HepG2 (cell line): Measurements from ENCODE around the gene UGT2A3. TPM values are rescaled to one million over a fixed set of nuclear protein-coding genes. Genes with fewer than 3 reads are reported as not detected.

Experiments
- ARHGAP35 ChIP-seq: sonication (generic); formaldehyde crosslinking; IDR thresholded peaks from 2 replicates; pipeline ENCODE4 v1.9.0; 2022; ENCODE audit warnings: mild to moderate bottlenecking, inconsistent platforms, moderate library complexity, missing genetic modification reagents, borderline replicate concordance
- ATAD3A ChIP-seq: sonication (generic); formaldehyde crosslinking; IDR thresholded peaks from 2 replicates; pipeline ENCODE4 v1.4.0; 2020; ENCODE audit warnings: missing genetic modification reagents
- FOXJ3 ChIP-seq: sonication (generic); formaldehyde crosslinking; IDR thresholded peaks from 2 replicates; pipeline ENCODE4 v1.4.0; 2020; ENCODE audit warnings: missing genetic modification reagents, mild to moderate bottlenecking, borderline replicate concordance
- GABPB1 ChIP-seq: IDR thresholded peaks from 2 replicates; pipeline ENCODE4 v1.6.1; 2016; ENCODE audit warnings: mild to moderate bottlenecking, missing genetic modification reagents, moderate library complexity, missing compliant biosample characterization
- GZF1 ChIP-seq: sonication (generic); formaldehyde crosslinking; IDR thresholded peaks from 2 replicates; pipeline ENCODE4 v1.5.1; 2020; ENCODE audit warnings: mild to moderate bottlenecking, missing genetic modification reagents
- HDAC2 ChIP-seq: sonication (generic); formaldehyde crosslinking; IDR thresholded peaks from 2 replicates; pipeline ENCODE4 v1.4.0; 2020; ENCODE audit warnings: missing genetic modification reagents
- HHEX ChIP-seq: IDR thresholded peaks from 2 replicates; pipeline ENCODE4 v1.6.1; 2016; ENCODE audit warnings: control low read depth
- HMG20A ChIP-seq: IDR thresholded peaks from 2 replicates; pipeline ENCODE4 v1.6.1; 2016; ENCODE audit warnings: borderline replicate concordance
- HNF4G ChIP-seq, 2 experiments: sonication (generic) in 1 of 2; formaldehyde crosslinking in 1 of 2; IDR thresholded peaks; 2 replicates each; pipeline versions ENCODE4 v1.4.0 to v1.6.1; 2011 to 2020; ENCODE audit warnings: borderline replicate concordance in 2 of 2, low read depth in 2 of 2, mild to moderate bottlenecking in 2 of 2, low read length in 1 of 2, missing genetic modification reagents in 1 of 2, moderate library complexity in 1 of 2
- ISL2 ChIP-seq: sonication (generic); formaldehyde crosslinking; IDR thresholded peaks from 2 replicates; pipeline ENCODE4 v1.5.0; 2020; ENCODE audit warnings: missing genetic modification reagents
- PAX8 ChIP-seq: sonication (generic); formaldehyde crosslinking; IDR thresholded peaks from 2 replicates; pipeline ENCODE4 v1.8.0; 2022; ENCODE audit warnings: mild to moderate bottlenecking, missing genetic modification reagents, borderline replicate concordance
- POLR2AphosphoS5 ChIP-seq: IDR thresholded peaks from 2 replicates; pipeline ENCODE4 v1.6.1; 2012; ENCODE audit warnings: low read depth, low read length
- SSRP1 ChIP-seq: IDR thresholded peaks from 2 replicates; pipeline ENCODE4 v1.6.1; 2016; ENCODE audit warnings: control low read depth
- ZMYM4 ChIP-seq: sonication (generic); formaldehyde crosslinking; IDR thresholded peaks from 2 replicates; pipeline ENCODE4 v1.8.1; 2023; ENCODE audit warnings: mild to moderate bottlenecking, missing genetic modification reagents
- ZNF124 ChIP-seq: sonication (generic); formaldehyde crosslinking; IDR thresholded peaks from 2 replicates; pipeline ENCODE4 v1.4.0; 2020; ENCODE audit warnings: missing genetic modification reagents
- ZNF329 ChIP-seq: sonication (generic); formaldehyde crosslinking; IDR thresholded peaks from 2 replicates; pipeline ENCODE4 v1.9.0; 2021; ENCODE audit warnings: low read depth, mild to moderate bottlenecking, missing genetic modification reagents
- polyA plus RNA-seq, 8 experiments: library from polyadenylated mRNA; depleted of rRNA in 3 of 8; stranded (reverse) in 7 of 8; unstranded in 1 of 8; fragments of >200 nt; fragmentation: Illumina TruSeq in 4 of 8; extraction: Trizol in 4 of 8; gene quantifications; 2 replicates each; pipeline versions ENCODE4 v1.2.1 to v1.2.3, GENCODE V29; 2011 to 2016; ENCODE audit warnings: low read depth in 4 of 8, missing spikeins in 1 of 8, mixed read lengths in 1 of 8; ENCODE audit not compliant: insufficient read depth in 1 of 8
- total RNA-seq, 5 experiments: library from RNA; depleted of rRNA; stranded (reverse); fragments of >200 nt; fragmentation: Illumina TruSeq; extraction: Trizol; gene quantifications; 2 replicates each; pipeline ENCODE4 v1.2.3, GENCODE V29; 2016; ENCODE audit warnings: low read depth in 1 of 5
- TF ChIP-seq, protein P1 (sequence below): IDR thresholded peaks from 2 replicates; pipeline ENCODE4 v1.6.1; 2016; ENCODE audit warnings: mild to moderate bottlenecking, missing biosample characterization, missing genetic modification reagents
- TF ChIP-seq, protein P2 (sequence below): sonication (generic); formaldehyde crosslinking; IDR thresholded peaks from 2 replicates; pipeline ENCODE4 v1.4.0; 2020; ENCODE audit warnings: missing genetic modification reagents
- TF ChIP-seq, protein P3 (sequence below), 2 experiments: sonication (generic) in 1 of 2; formaldehyde crosslinking in 1 of 2; IDR thresholded peaks; 2 replicates each; pipeline versions ENCODE4 v1.5.1 to v1.6.1; 2011 to 2020; ENCODE audit warnings: borderline replicate concordance in 1 of 2, low read depth in 1 of 2, low read length in 1 of 2, mild to moderate bottlenecking in 1 of 2, missing genetic modification reagents in 1 of 2, moderate library complexity in 1 of 2
- TF ChIP-seq, protein P4 (sequence below): sonication (generic); formaldehyde crosslinking; IDR thresholded peaks from 2 replicates; pipeline ENCODE4 v1.5.0; 2020; ENCODE audit warnings: mild to moderate bottlenecking, low read depth, missing genetic modification reagents, borderline replicate concordance

The UGT2A3 gene
- total and polyA plus RNA-seq, 2 of the 13 experiments (the other 11 are each of a cell fraction or from before 2014, with no cell fraction given), result 61.3 to 97.2 TPM

DNA sequence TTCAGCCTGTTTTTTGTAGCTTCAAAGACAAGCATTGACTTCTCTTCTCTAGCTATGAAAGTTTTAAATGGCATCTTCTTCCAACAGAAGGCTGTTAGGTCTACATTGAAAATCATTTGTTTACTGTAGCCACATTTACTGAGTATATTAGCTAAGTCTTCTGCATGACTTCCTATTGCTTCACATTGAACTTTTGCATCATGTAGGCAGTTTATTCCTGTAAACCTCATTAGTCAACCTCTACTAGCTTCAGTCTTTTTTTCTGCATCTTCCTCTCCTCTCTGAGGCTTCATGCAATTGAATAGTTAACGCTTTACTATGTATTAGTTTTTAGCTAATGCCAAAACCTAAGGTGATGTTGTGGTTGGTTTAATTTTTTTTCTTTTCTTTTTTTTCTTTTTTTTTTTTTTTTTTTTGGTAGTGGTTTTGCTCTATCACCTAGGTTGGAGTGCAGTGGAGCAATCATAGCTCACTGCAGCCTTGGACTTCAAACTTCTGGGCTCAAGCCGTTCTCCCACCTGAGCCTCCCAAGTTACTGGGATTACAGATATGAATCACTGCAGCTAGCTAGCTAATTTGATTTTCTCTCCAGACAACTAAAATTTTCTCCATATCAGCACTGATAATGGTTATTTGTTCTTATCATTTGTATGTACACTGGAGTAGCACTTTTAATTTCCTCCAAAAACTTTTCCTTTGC lies 3.4 kb downstream of the UGT2A3 start (continued):
- TF ChIP-seq SSRP1 (CRISPR knock-in tag), result peak; percentile 6; the same call in 1 of the 2 replicates
- TF ChIP-seq, protein P1, sequence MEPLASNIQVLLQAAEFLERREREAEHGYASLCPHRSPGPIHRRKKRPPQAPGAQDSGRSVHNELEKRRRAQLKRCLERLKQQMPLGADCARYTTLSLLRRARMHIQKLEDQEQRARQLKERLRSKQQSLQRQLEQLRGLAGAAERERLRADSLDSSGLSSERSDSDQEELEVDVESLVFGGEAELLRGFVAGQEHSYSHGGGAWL (CRISPR knock-in tag), result no peak
- TF ChIP-seq, protein P2, sequence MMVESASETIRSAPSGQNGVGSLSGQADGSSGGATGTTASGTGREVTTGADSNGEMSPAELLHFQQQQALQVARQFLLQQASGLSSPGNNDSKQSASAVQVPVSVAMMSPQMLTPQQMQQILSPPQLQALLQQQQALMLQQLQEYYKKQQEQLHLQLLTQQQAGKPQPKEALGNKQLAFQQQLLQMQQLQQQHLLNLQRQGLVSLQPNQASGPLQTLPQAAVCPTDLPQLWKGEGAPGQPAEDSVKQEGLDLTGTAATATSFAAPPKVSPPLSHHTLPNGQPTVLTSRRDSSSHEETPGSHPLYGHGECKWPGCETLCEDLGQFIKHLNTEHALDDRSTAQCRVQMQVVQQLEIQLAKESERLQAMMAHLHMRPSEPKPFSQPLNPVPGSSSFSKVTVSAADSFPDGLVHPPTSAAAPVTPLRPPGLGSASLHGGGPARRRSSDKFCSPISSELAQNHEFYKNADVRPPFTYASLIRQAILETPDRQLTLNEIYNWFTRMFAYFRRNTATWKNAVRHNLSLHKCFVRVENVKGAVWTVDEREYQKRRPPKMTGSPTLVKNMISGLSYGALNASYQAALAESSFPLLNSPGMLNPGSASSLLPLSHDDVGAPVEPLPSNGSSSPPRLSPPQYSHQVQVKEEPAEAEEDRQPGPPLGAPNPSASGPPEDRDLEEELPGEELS (CRISPR knock-in tag), result peak; percentile 77
- peak; percentile 25; the same call in 1 of the 2 replicates for TF ChIP-seq POLR2AphosphoS5
- no peak for TF ChIP-seq GZF1 (CRISPR knock-in tag)
- TF ChIP-seq, protein P3, sequence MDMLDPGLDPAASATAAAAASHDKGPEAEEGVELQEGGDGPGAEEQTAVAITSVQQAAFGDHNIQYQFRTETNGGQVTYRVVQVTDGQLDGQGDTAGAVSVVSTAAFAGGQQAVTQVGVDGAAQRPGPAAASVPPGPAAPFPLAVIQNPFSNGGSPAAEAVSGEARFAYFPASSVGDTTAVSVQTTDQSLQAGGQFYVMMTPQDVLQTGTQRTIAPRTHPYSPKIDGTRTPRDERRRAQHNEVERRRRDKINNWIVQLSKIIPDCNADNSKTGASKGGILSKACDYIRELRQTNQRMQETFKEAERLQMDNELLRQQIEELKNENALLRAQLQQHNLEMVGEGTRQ (IDR thresholded peaks at IDR 0.05; ENCODE audit: low read depth, low read length), result no peak
- TF ChIP-seq, protein P3 (CRISPR knock-in tag; IDR thresholded peaks at IDR 0.05; ENCODE audit: borderline replicate concordance), result no peak
- peak; percentile 37 for TF ChIP-seq HDAC2 (CRISPR knock-in tag)
- TF ChIP-seq ZMYM4 (CRISPR knock-in tag), result peak; percentile 46
- TF ChIP-seq GABPB1 (CRISPR knock-in tag), result 0 out of 2 replicates have a peak, but pooled peaks have one; percentile 19
- no peak for TF ChIP-seq ZNF124 (CRISPR knock-in tag)
- TF ChIP-seq, protein P4, sequence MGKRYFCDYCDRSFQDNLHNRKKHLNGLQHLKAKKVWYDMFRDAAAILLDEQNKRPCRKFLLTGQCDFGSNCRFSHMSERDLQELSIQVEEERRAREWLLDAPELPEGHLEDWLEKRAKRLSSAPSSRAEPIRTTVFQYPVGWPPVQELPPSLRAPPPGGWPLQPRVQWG (CRISPR knock-in tag), result no peak
- TF ChIP-seq HMG20A (CRISPR knock-in tag), result peak; percentile 62; the same call in 1 of the 2 replicates
- no peak for TF ChIP-seq ATAD3A (CRISPR knock-in tag)
- TF ChIP-seq HNF4G (IDR thresholded peaks at IDR 0.05; ENCODE audit: borderline replicate concordance, low read depth, low read length), result peak; percentile 32; the same call in 1 of the 2 replicates
- TF ChIP-seq HNF4G (CRISPR knock-in tag; IDR thresholded peaks at IDR 0.05; ENCODE audit: borderline replicate concordance, low read depth), result no peak
- TF ChIP-seq HHEX (CRISPR knock-in tag), result 0 out of 2 replicates have a peak, but pooled peaks have one; percentile 44
- TF ChIP-seq PAX8, result no peak
- TF ChIP-seq FOXJ3, result 0 out of 2 replicates have a peak, but pooled peaks have one; percentile 32
- TF ChIP-seq ISL2, result peak; percentile 46; the same call in 1 of the 2 replicates
- no peak for TF ChIP-seq ARHGAP35
- TF ChIP-seq ZNF329, result no peak
